Erythroblast (primary cell): ENCODE results near the gene CD300LF.

Experiments used
- DNase-seq, 2 experiments: peaks; one replicate each; lab custom pipeline; 2025; lab: John Stamatoyannopoulos, UW
- GATA1 ChIP-seq: IDR thresholded peaks from 2 replicates; pipeline ENCODE4 v1.6.1; 2011; ENCODE audit warnings: low read depth, mild to moderate bottlenecking, control low read depth, low read length, moderate library complexity
- POLR2A ChIP-seq: IDR thresholded peaks from 2 replicates; pipeline ENCODE4 v1.6.1; 2011; ENCODE audit warnings: mild to moderate bottlenecking, low read length

CD300LF gene

GRCh38 chr17:74680213-74680612 is 32.5 kb downstream of the CD300LF start:
- DNase-seq, result no peak
- TF ChIP-seq GATA1, result no peak
- TF ChIP-seq POLR2A, result no peak

- DNase-seq, result no peak
- TF ChIP-seq GATA1 (no peak), POLR2A (no peak)
Observed at GRCh38 chr17:74679374-74679773, 33.3 kb downstream of the CD300LF start.

- no peak for TF ChIP-seq GATA1
- no peak for TF ChIP-seq POLR2A
- DNase-seq, result no peak
Observed at GRCh38 chr17:74678541-74678940, 34.2 kb downstream of the CD300LF start.

GRCh38 chr17:74677558-74678466 is 34.9 kb downstream of the CD300LF start:
- TF ChIP-seq GATA1, result no peak
- TF ChIP-seq POLR2A, result no peak
- no peak for DNase-seq

- TF ChIP-seq GATA1 (no peak), POLR2A (no peak)
- peak; percentile 73 to 74 for DNase-seq
Observed at GRCh38 chr17:74671031-74671771, 41.5 kb downstream of the CD300LF start.

- no peak for TF ChIP-seq POLR2A
- no peak for TF ChIP-seq GATA1
- DNase-seq, result no peak
Observed at GRCh38 chr17:74670329-74670728, 42.4 kb downstream of the CD300LF start.

- no peak for DNase-seq
- TF ChIP-seq GATA1 (no peak), POLR2A (no peak)
Observed at GRCh38 chr17:74663561-74663960, 49.2 kb downstream of the CD300LF start.

GRCh38 chr17:74659889-74660288 is 52.8 kb downstream of the CD300LF start:
- DNase-seq, result no peak
- TF ChIP-seq POLR2A, result no peak
- no peak for TF ChIP-seq GATA1

GRCh38 chr17:74658620-74659019 is 54.1 kb downstream of the CD300LF start:
- no peak for DNase-seq
- TF ChIP-seq POLR2A (no peak), GATA1 (no peak)

GRCh38 chr17:74654742-74655141 is 58.0 kb downstream of the CD300LF start:
- no peak for TF ChIP-seq POLR2A
- no peak for TF ChIP-seq GATA1

GRCh38 chr17:74652020-74652419 is 60.7 kb downstream of the CD300LF start:
- TF ChIP-seq POLR2A, result no peak
- TF ChIP-seq GATA1, result no peak
- DNase-seq, result no peak

More at GRCh38 chr17:74654742-74655141, 58.0 kb downstream of the CD300LF start:
- DNase-seq, result no peak

- DNase-seq, result no peak
Observed at GRCh38 chr17:74649909-74650308, 62.8 kb downstream of the CD300LF start.

GRCh38 chr17:74647871-74648672 is 64.7 kb downstream of the CD300LF start:
- TF ChIP-seq POLR2A (no peak), GATA1 (no peak)
- DNase-seq, result no peak

More at GRCh38 chr17:74649909-74650308, 62.8 kb downstream of the CD300LF start:
- no peak for TF ChIP-seq POLR2A
- no peak for TF ChIP-seq GATA1

GRCh38 chr17:74646231-74646630 is 66.5 kb downstream of the CD300LF start:
- TF ChIP-seq POLR2A (no peak), GATA1 (no peak)
- DNase-seq, result peak; percentile 15 to 16
